Measurements from ENCODE around the gene MCOLN3. TPM values are rescaled to one million over a fixed set of nuclear protein-coding genes. Genes with fewer than 3 reads are reported as not detected.
"Not testable (repeated sequence)": the region's sequence is repeated elsewhere in the genome, so short reads cannot be mapped to it uniquely, and the experiment has no call there.

The MCOLN3 gene
- total and polyA plus RNA-seq, 5 donors: 9.0 to 18.9 (median 15.2) TPM

- Histone ChIP-seq H3K27ac (ENCODE audit: low read length) (no peak overlapping the region), H3K27me3 (ENCODE audit: control insufficient read depth, insufficient read depth) (no peaks in the 10 kb centered on the region), H3K9me3 (ENCODE audit: control insufficient read depth, low read length) (no peaks in the 10 kb centered on the region), H3K4me3 (ENCODE audit: low read length) (no peak overlapping the region), H3K4me1 (ENCODE audit: control insufficient read depth, insufficient read depth, low read length) (no peaks in the 10 kb centered on the region)
- WGBS: 56% methylated on average over 4 of the region's 4 CpGs
- ATAC-seq: no peak
- intact Hi-C loops (cut with DNase I): no loop called here
- DNase-seq: no peak
Measured at GRCh38 chr1:85019994-85020393, 28.3 kb downstream of the MCOLN3 start.

GRCh38 chr1:85015826-85016225 lies 32.5 kb downstream of the MCOLN3 start:
- H3K4me3 ChIP-seq (ENCODE audit: low read length): no peak overlapping the region
- WGBS: 81% methylated on average over 1 of the region's 1 CpG
- no peak overlapping the region for H3K27ac ChIP-seq (ENCODE audit: low read length)
- H3K9me3 ChIP-seq (ENCODE audit: control insufficient read depth, low read length): no peaks in the 10 kb centered on the region
- no peaks in the 10 kb centered on the region for H3K4me1 ChIP-seq (ENCODE audit: control insufficient read depth, insufficient read depth, low read length)
- no peak for ATAC-seq
- DNase-seq: no peak
- H3K27me3 ChIP-seq (ENCODE audit: control insufficient read depth, insufficient read depth): no peaks in the 10 kb centered on the region
- intact Hi-C loops (cut with DNase I): no loop called here

GRCh38 chr1:85005641-85006040 lies 42.7 kb downstream of the MCOLN3 start:
- H3K4me1 ChIP-seq (ENCODE audit: control insufficient read depth, insufficient read depth, low read length); H3K27ac ChIP-seq (ENCODE audit: low read length); ATAC-seq; H3K27me3 ChIP-seq (ENCODE audit: control insufficient read depth, insufficient read depth); intact Hi-C loops (cut with DNase I); H3K4me3 ChIP-seq (ENCODE audit: low read length); DNase-seq; H3K9me3 ChIP-seq (ENCODE audit: control insufficient read depth, low read length): not testable (repeated sequence)
- 74% methylated on average over 1 of the region's 1 CpG for WGBS

- no peak overlapping the region for H3K4me3 ChIP-seq (ENCODE audit: low read length)
- intact Hi-C loops (cut with DNase I): no loop called here
- no peak for DNase-seq
- H3K9me3 ChIP-seq (ENCODE audit: control insufficient read depth, low read length): no peaks in the 10 kb centered on the region
- H3K27me3 ChIP-seq (ENCODE audit: control insufficient read depth, insufficient read depth): peaks cover 2% of the 10 kb centered on the region
- H3K27ac ChIP-seq (ENCODE audit: low read length): no peak overlapping the region
- no peak for ATAC-seq
- H3K4me1 ChIP-seq (ENCODE audit: control insufficient read depth, insufficient read depth, low read length): peaks cover 2% of the 10 kb centered on the region
Measured at GRCh38 chr1:85001742-85002141, 46.6 kb downstream of the MCOLN3 start.

- no peak for DNase-seq
- H3K27me3 ChIP-seq (ENCODE audit: control insufficient read depth, insufficient read depth): peaks cover 2% of the 10 kb centered on the region
Measured at GRCh38 chr1:84998642-84999280, 49.5 kb downstream of the MCOLN3 start.

GRCh38 chr1:84997667-84998600 lies 50.4 kb downstream of the MCOLN3 start:
- H3K27me3 ChIP-seq (ENCODE audit: control insufficient read depth, insufficient read depth): peaks cover 2% of the 10 kb centered on the region
- intact Hi-C loops (cut with DNase I): no loop called here
- ATAC-seq (peak; percentile 32 to 56), DNase-seq (no peak)
- no peak overlapping the region for H3K27ac ChIP-seq (ENCODE audit: low read length)
- no peaks in the 10 kb centered on the region for H3K9me3 ChIP-seq (ENCODE audit: control insufficient read depth, low read length)
- peak overlapping the region; percentile 69 for H3K4me3 ChIP-seq (ENCODE audit: low read length)
- WGBS: 2% methylated on average over 58 of the region's 58 CpGs
- peaks cover 2% of the 10 kb centered on the region for H3K4me1 ChIP-seq (ENCODE audit: control insufficient read depth, insufficient read depth, low read length)

More at GRCh38 chr1:84998642-84999280, 49.5 kb downstream of the MCOLN3 start:
- ATAC-seq: no peak
- H3K4me3 ChIP-seq (ENCODE audit: low read length): peak overlapping the region; percentile 69
- 36% methylated on average over 14 of the region's 14 CpGs for WGBS
- peaks cover 2% of the 10 kb centered on the region for H3K4me1 ChIP-seq (ENCODE audit: control insufficient read depth, insufficient read depth, low read length)
- intact Hi-C loops (cut with DNase I): no loop called here
- H3K27ac ChIP-seq (ENCODE audit: low read length): no peak overlapping the region
- H3K9me3 ChIP-seq (ENCODE audit: control insufficient read depth, low read length): no peaks in the 10 kb centered on the region

GRCh38 chr1:84996846-84997666 lies 51.2 kb downstream of the MCOLN3 start, which contains the start of gene MCOLN2:
TSS of gene MCOLN2 (minus strand) at chr1:84997113. CDS start at chr1:84996872, 241 bp downstream.
- ATAC-seq: peak; percentile 93 to 96
- H3K4me1 ChIP-seq (ENCODE audit: control insufficient read depth, insufficient read depth, low read length): peaks cover 2% of the 10 kb centered on the region
- H3K4me3 ChIP-seq (ENCODE audit: low read length): peak within 1 kb of the TSS; percentile 69
- DNase-seq: peak; percentile 30 to 65 (median 64)
- intact Hi-C loops (cut with DNase I): no loop called here
- H3K27ac ChIP-seq (ENCODE audit: low read length): no peak within 1 kb of the TSS
- peaks cover 2% of the 10 kb centered on the region for H3K27me3 ChIP-seq (ENCODE audit: control insufficient read depth, insufficient read depth)
- no peaks in the 10 kb centered on the region for H3K9me3 ChIP-seq (ENCODE audit: control insufficient read depth, low read length)
- WGBS: under 1% methylated on average over 87 of the region's 87 CpGs

GRCh38 chr1:84995484-84996334 lies 52.6 kb downstream of the MCOLN3 start:
- Histone ChIP-seq H3K27me3 (ENCODE audit: control insufficient read depth, insufficient read depth) (no peaks in the 10 kb centered on the region), H3K4me3 (ENCODE audit: low read length) (no peak overlapping the region), H3K4me1 (ENCODE audit: control insufficient read depth, insufficient read depth, low read length) (peaks cover 2% of the 10 kb centered on the region), H3K9me3 (ENCODE audit: control insufficient read depth, low read length) (no peaks in the 10 kb centered on the region), H3K27ac (ENCODE audit: low read length) (no peak overlapping the region)
- DNase-seq: no peak
- intact Hi-C loops (cut with DNase I): no loop called here
- ATAC-seq: no peak
- WGBS: 75% methylated on average over 10 of the region's 10 CpGs

GRCh38 chr1:84991097-84991920 lies 57.0 kb downstream of the MCOLN3 start:
- no peaks in the 10 kb centered on the region for H3K4me1 ChIP-seq (ENCODE audit: control insufficient read depth, insufficient read depth, low read length)
- DNase-seq (no peak), ATAC-seq (no peak)
- H3K27me3 ChIP-seq (ENCODE audit: control insufficient read depth, insufficient read depth): no peaks in the 10 kb centered on the region
- no peaks in the 10 kb centered on the region for H3K9me3 ChIP-seq (ENCODE audit: control insufficient read depth, low read length)
- intact Hi-C loops (cut with DNase I): no loop called here
- no peak overlapping the region for H3K4me3 ChIP-seq (ENCODE audit: low read length)
- no peak overlapping the region for H3K27ac ChIP-seq (ENCODE audit: low read length)
- 68% methylated on average over 8 of the region's 8 CpGs for WGBS
